H1 (cell line): ENCODE data around the gene RNF39. TPM values are rescaled to one million over a fixed set of nuclear protein-coding genes. Genes with fewer than 3 reads are reported as not detected.

Source experiments
- CTCF ChIA-PET: fragments of 300-600 bp; sonication (Branson Sonifier 250); formaldehyde crosslinking; loops from one replicate; lab custom pipeline; 2021; ENCODE audit not compliant: partially characterized antibody; lab: Charles Lee
- POLR2A ChIA-PET: fragments of 300-600 bp; sonication (Branson Sonifier 250); formaldehyde crosslinking; loops from one replicate; lab custom pipeline; 2021; ENCODE audit warnings: inconsistent platforms; ENCODE audit not compliant: partially characterized antibody; lab: Charles Lee
- DNase-seq, 2 experiments: peaks; one replicate each; pipeline versions ENCODE4 v3.0.0 to v3.0.0-alpha.2; 2010 to 2022; ENCODE audit warnings: low spot score in 2 of 2, low read depth in 1 of 2, mixed read lengths in 1 of 2
- FAIRE-seq: peaks from 2 replicates; lab custom pipeline; 2011; peaks lifted over from hg19 to GRCh38; lab: Jason Lieb, UNC
- H2AFZ ChIP-seq: 2 replicates; pipeline ENCODE4 v1.8.1; 2012; ENCODE audit warnings: low read length, inconsistent platforms
- H2AK5ac ChIP-seq: 2 replicates; pipeline ENCODE4 v1.6.1; 2013; ENCODE audit warnings: low read depth, low read length
- H2BK120ac ChIP-seq: replicated peaks from 2 replicates; pipeline ENCODE3; 2013; ENCODE audit warnings: low read depth, low read length, inconsistent platforms
- H2BK12ac ChIP-seq: 2 replicates; pipeline ENCODE4 v1.6.1; 2013; ENCODE audit warnings: low read depth, low read length
- H2BK15ac ChIP-seq: 2 replicates; pipeline ENCODE4 v1.6.1; 2013; ENCODE audit warnings: low read length
- H2BK20ac ChIP-seq: 2 replicates; pipeline ENCODE4 v1.6.1; 2013; ENCODE audit warnings: low read length
- H2BK5ac ChIP-seq: 2 replicates; pipeline ENCODE4 v1.6.1; 2013; ENCODE audit warnings: low read depth, low read length
- H3K14ac ChIP-seq: 2 replicates; pipeline ENCODE4 v1.6.1; 2013; ENCODE audit warnings: inconsistent platforms; ENCODE audit not compliant: insufficient read length
- H3K18ac ChIP-seq: 2 replicates; pipeline ENCODE4 v1.6.1; 2013; ENCODE audit warnings: low read length; ENCODE audit errors: extremely low read depth
- H3K23ac ChIP-seq: 2 replicates; pipeline ENCODE4 v1.6.1; 2013; ENCODE audit warnings: inconsistent platforms; ENCODE audit not compliant: insufficient read length
- H3K23me2 ChIP-seq: 2 replicates; pipeline ENCODE4 v1.6.1; 2013; ENCODE audit warnings: low read depth, low read length
- H3K27ac ChIP-seq: 2 replicates; pipeline ENCODE4 v1.6.1; 2011; ENCODE audit warnings: low read depth, low read length, inconsistent platforms
- H3K27me3 ChIP-seq, 4 experiments: replicated peaks in 1 of 4; 1 replicate in 1 of 4; 2 replicates in 3 of 4; pipeline versions ENCODE4 v1.6.1 to v1.8.1; 2011 to 2013; ENCODE audit warnings: low read length in 3 of 4, mild to moderate bottlenecking in 3 of 4, inconsistent platforms in 2 of 4, mixed read lengths in 2 of 4, moderate library complexity in 1 of 4; ENCODE audit not compliant: control insufficient read depth in 3 of 4, insufficient read depth in 3 of 4; ENCODE audit errors: extremely low read depth in 1 of 4
- H3K36me3 ChIP-seq, 4 experiments: 2 replicates each; pipeline versions ENCODE4 v1.6.1 to v1.8.1; 2011 to 2013; ENCODE audit warnings: mild to moderate bottlenecking in 4 of 4, low read length in 3 of 4, moderate library complexity in 2 of 4, control low read depth in 1 of 4, inconsistent platforms in 1 of 4; ENCODE audit not compliant: insufficient read depth in 4 of 4, control insufficient read depth in 2 of 4
- H3K4ac ChIP-seq: replicated peaks from 2 replicates; pipeline ENCODE3; 2013; ENCODE audit warnings: low read length, low read depth, mixed read lengths, inconsistent platforms; ENCODE audit not compliant: insufficient read length
- H3K4me1 ChIP-seq, 4 experiments: replicated peaks in 1 of 4; 1 replicate in 1 of 4; 2 replicates in 3 of 4; pipeline versions ENCODE4 v1.6.1 to v1.8.1; 2011 to 2013; ENCODE audit warnings: low read length in 3 of 4, inconsistent platforms in 2 of 4, mixed read lengths in 1 of 4; ENCODE audit not compliant: insufficient read depth in 4 of 4, control insufficient read depth in 3 of 4
- H3K4me2 ChIP-seq, 2 experiments: 2 replicates each; pipeline versions ENCODE4 v1.6.1 to v1.8.1; 2011 to 2013; ENCODE audit warnings: low read depth in 2 of 2, low read length in 2 of 2, control low read depth in 1 of 2, inconsistent platforms in 1 of 2, mild to moderate bottlenecking in 1 of 2; ENCODE audit not compliant: insufficient read depth in 1 of 2
- H3K4me3 ChIP-seq, 4 experiments: fragments of 200-600, 300-600 bp in 1 of 4; sonication (generic), shearing (Covaris generic), sonication (Bioruptor Twin) in 1 of 4; 2 replicates each; pipeline versions ENCODE4 v1.5.1 to v1.8.1; 2011 to 2016; ENCODE audit warnings: low read length in 4 of 4, low read depth in 3 of 4, control low read depth in 2 of 4, inconsistent platforms in 2 of 4, mild to moderate bottlenecking in 2 of 4, mixed read lengths in 1 of 4, moderate library complexity in 1 of 4; ENCODE audit not compliant: insufficient read depth in 2 of 4; ENCODE audit errors: extremely low read depth in 1 of 4
- H3K56ac ChIP-seq: replicated peaks from 2 replicates; pipeline ENCODE3; 2013; ENCODE audit warnings: low read depth, mild to moderate bottlenecking, mixed read lengths, low read length, inconsistent platforms; ENCODE audit not compliant: insufficient read length
- H3K79me1 ChIP-seq: 2 replicates; pipeline ENCODE4 v1.6.1; 2013; ENCODE audit warnings: low read depth, low read length, control low read depth
- H3K79me2 ChIP-seq, 2 experiments: 2 replicates each; pipeline versions ENCODE4 v1.6.1 to v1.8.1; 2012 to 2013; ENCODE audit warnings: low read length in 2 of 2, mild to moderate bottlenecking in 2 of 2, inconsistent platforms in 1 of 2; ENCODE audit not compliant: insufficient read depth in 2 of 2, control insufficient read depth in 1 of 2
- H3K9ac ChIP-seq, 4 experiments: replicated peaks in 1 of 4; 1 replicate in 1 of 4; 2 replicates in 3 of 4; pipeline versions ENCODE4 v1.6.1 to v1.8.1; 2011 to 2013; ENCODE audit warnings: low read depth in 3 of 4, low read length in 3 of 4, control low read depth in 2 of 4, mild to moderate bottlenecking in 2 of 4, moderate library complexity in 2 of 4, inconsistent platforms in 1 of 4; ENCODE audit errors: extremely low read depth in 1 of 4
- H3K9me3 ChIP-seq, 2 experiments: 2 replicates each; pipeline versions ENCODE4 v1.6.1 to v1.8.1; 2012 to 2013; ENCODE audit warnings: mild to moderate bottlenecking in 2 of 2, moderate library complexity in 2 of 2, control low read depth in 1 of 2, inconsistent platforms in 1 of 2, low read depth in 1 of 2, low read length in 1 of 2, mixed read lengths in 1 of 2; ENCODE audit not compliant: insufficient read depth in 2 of 2
- H4K20me1 ChIP-seq, 2 experiments: replicated peaks in 1 of 2; 2 replicates each; pipeline versions ENCODE3 to v1.8.1; 2011 to 2013; ENCODE audit warnings: inconsistent platforms in 2 of 2, low read length in 2 of 2, mild to moderate bottlenecking in 1 of 2; ENCODE audit not compliant: insufficient read depth in 2 of 2, control insufficient read depth in 1 of 2
- H4K5ac ChIP-seq: 2 replicates; pipeline ENCODE4 v1.6.1; 2013; ENCODE audit warnings: low read length, low read depth, mixed read lengths, inconsistent platforms; ENCODE audit not compliant: insufficient read length
- H4K8ac ChIP-seq: 2 replicates; pipeline ENCODE4 v1.8.0; 2013; ENCODE audit warnings: mild to moderate bottlenecking, moderate library complexity, low read length, inconsistent platforms; ENCODE audit not compliant: insufficient read depth; ENCODE audit errors: extremely low read depth
- H4K91ac ChIP-seq: replicated peaks from 2 replicates; pipeline ENCODE3; 2013; ENCODE audit warnings: low read length, mixed read lengths, inconsistent platforms; ENCODE audit not compliant: insufficient read length
- EP300 ChIP-seq, 2 experiments: IDR thresholded peaks; 1 replicate in 1 of 2; 2 replicates in 1 of 2; pipeline ENCODE4 v1.6.1; 2011 to 2012; ENCODE audit warnings: low read depth in 2 of 2, low read length in 2 of 2, mild to moderate bottlenecking in 2 of 2, borderline replicate concordance in 1 of 2, inconsistent platforms in 1 of 2, moderate library complexity in 1 of 2
- JUN ChIP-seq: IDR thresholded peaks from 2 replicates; pipeline ENCODE4 v1.6.1; 2011; ENCODE audit warnings: low read depth, mild to moderate bottlenecking, improper control_type of control experiment, low read length
- KDM1A ChIP-seq: fragments of 200-600, 300-600 bp; sonication (generic); IDR thresholded peaks from 2 replicates; pipeline ENCODE4 v1.7.1; 2016; ENCODE audit warnings: mild to moderate bottlenecking, low read length, borderline replicate concordance
- POLR2A ChIP-seq, 2 experiments: IDR thresholded peaks; 1 replicate in 1 of 2; 2 replicates in 1 of 2; pipeline ENCODE4 v1.6.1; 2011; ENCODE audit warnings: low read depth in 2 of 2, low read length in 2 of 2, mild to moderate bottlenecking in 2 of 2; ENCODE audit errors: control extremely low read depth in 1 of 2
- RBBP5 ChIP-seq: IDR thresholded peaks from 2 replicates; pipeline ENCODE4 v1.7.1; 2012; ENCODE audit warnings: low read depth, mild to moderate bottlenecking, inconsistent platforms, low read length, moderate library complexity, borderline replicate concordance
- RXRA ChIP-seq: IDR thresholded peaks from 2 replicates; pipeline ENCODE4 v1.6.1; 2011; ENCODE audit warnings: low read depth, mild to moderate bottlenecking, low read length, moderate library complexity; ENCODE audit not compliant: insufficient read depth
- SIRT6 ChIP-seq: IDR thresholded peaks from one replicate; pipeline ENCODE4 v1.7.1; 2012; ENCODE audit warnings: low read length, inconsistent platforms
- TBP ChIP-seq: IDR thresholded peaks from 2 replicates; pipeline ENCODE4 v1.6.1; 2011; ENCODE audit warnings: low read depth, low read length, improper control_type of control experiment
- WGBS, 2 experiments: shearing (Covaris generic) in 1 of 2; methylation state at CpG; one replicate each; pipeline versions ENCODE4 v1.1.6 to v1.1.7; 2013 to 2015; ENCODE audit warnings: low lambda C conversion rate in 2 of 2, mixed read lengths in 2 of 2, inconsistent platforms in 1 of 2, low coverage in 1 of 2, missing lambda C conversion rate in 1 of 2; ENCODE audit not compliant: insufficient replicate concordance in 2 of 2, insufficient coverage in 1 of 2, insufficient read length in 1 of 2; ENCODE audit errors: extremely low coverage in 1 of 2, missing lambda C conversion rate in 1 of 2; 5-methylcytosine and 5-hydroxymethylcytosine counted together
- polyA plus RNA-seq, 7 experiments: library from polyadenylated mRNA; depleted of rRNA in 3 of 7; stranded (reverse) in 5 of 7; unstranded in 2 of 7; fragments of >200 nt in 5 of 7; fragments of 200-250 nt in 2 of 7; gene quantifications; 1 replicate in 5 of 7; 2 replicates in 1 of 7; 4 replicates in 1 of 7; pipeline versions ENCODE4 v1.2.1 to v1.2.3, GENCODE V29; 2011 to 2013; ENCODE audit warnings: missing spikeins in 2 of 7, mixed read lengths in 2 of 7
- total RNA-seq: library from RNA; stranded (reverse); fragmentation: NEBNext Ultra II Directional; extraction: Animal tissue kit (Norgen Biotek cat#: 25700); gene quantifications from 2 replicates; pipeline ENCODE4 v1.2.1, GENCODE V29; 2021
- TF ChIP-seq, protein P1 (sequence below), 3 experiments: IDR thresholded peaks; 1 replicate in 2 of 3; 2 replicates in 1 of 3; pipeline versions ENCODE4 v1.5.1 to v1.6.1; 2011; ENCODE audit warnings: low read length in 3 of 3, mild to moderate bottlenecking in 3 of 3, inconsistent platforms in 2 of 3, low read depth in 1 of 3, moderate library complexity in 1 of 3; ENCODE audit not compliant: insufficient read depth in 1 of 3; ENCODE audit errors: control extremely low read depth in 1 of 3

Gene RNF39
- total and polyA plus RNA-seq, 2 of the 8 experiments (the other 6 are each of a cell fraction or from before 2014, with no cell fraction given) = 1.4 to 2.3 TPM

GRCh38 chr6:30073489-30074235 lies 1.9 kb downstream of the RNF39 start:
- H4K8ac ChIP-seq = no peak overlapping the region
- no peak overlapping the region for H2BK5ac ChIP-seq
- H3K23me2 ChIP-seq = peaks cover 23% of the 10 kb centered on the region
- peak overlapping the region; percentile 51; the same call in 1 of the 2 replicates for H3K18ac ChIP-seq
- ChIA-PET POLR2A (interaction anchor here (1.0 to 1.5 kb wide), 4 partner anchors 13 to 30 kb away, joined by 3 to 14 read pairs (median 3); partner anchors contain the start of gene POLR1H), CTCF (interaction anchor here (0.8 to 3.3 kb wide), 9 partner anchors 13 to 225 kb away, joined by 3 to 14 read pairs (median 5); no protein-coding TSS in a partner anchor)
- no peak overlapping the region for H2AK5ac ChIP-seq
- no peak overlapping the region for H3K27ac ChIP-seq
- peaks cover 10 to 30% (median 14%) of the 10 kb centered on the region in 4 experiments; a peak in 6 of 7 replicates for H3K4me1 ChIP-seq
- DNase-seq (no peak), FAIRE-seq (no peak)
- H3K4me2 ChIP-seq = peak overlapping the region; percentile 80 to 98
- no peak overlapping the region for H2BK120ac ChIP-seq
- no peaks in the 10 kb centered on the region for H4K20me1 ChIP-seq
- H3K4ac ChIP-seq = no peak overlapping the region
- H2BK20ac ChIP-seq = 0 out of 2 replicates have a peak overlapping the region, but pooled peaks have one; percentile 72
- H3K79me1 ChIP-seq = no peaks in the 10 kb centered on the region
- no peak overlapping the region for H4K5ac ChIP-seq
- H2BK15ac ChIP-seq = peak overlapping the region; percentile 72; the same call in 1 of the 2 replicates
- H3K36me3 ChIP-seq = no peaks in the 10 kb centered on the region
- H2BK12ac ChIP-seq = 0 out of 2 replicates have a peak overlapping the region, but pooled peaks have one; percentile 27
- no peaks in the 10 kb centered on the region for H3K79me2 ChIP-seq
- no peak overlapping the region for H3K23ac ChIP-seq
- H3K14ac ChIP-seq = no peak overlapping the region
- 35% methylated on average over 7 of the region's 7 CpGs; no CpG with 5 or more reads in 1 of the 2 experiments for whole genome bisulfite sequencing, 2 experiments
- H3K27me3 ChIP-seq = peaks cover 41 to 67% (median 61%) of the 10 kb centered on the region in 4 experiments
- no peak overlapping the region for H4K91ac ChIP-seq
- H3K4me3 ChIP-seq = peak overlapping the region; percentile 52 to 82 (median 72); a peak in 7 of 8 replicates
- H3K9me3 ChIP-seq = no peaks in the 10 kb centered on the region
- no peak overlapping the region; the same call in 1 of the 2 replicates for H2AFZ ChIP-seq
- no peak overlapping the region for H3K9ac ChIP-seq
- H3K56ac ChIP-seq = no peak overlapping the region
- TF ChIP-seq TBP = no peak
- no peak for TF ChIP-seq SIRT6
- TF ChIP-seq KDM1A = no peak
- TF ChIP-seq RXRA = no peak
- no peak for TF ChIP-seq RBBP5
- TF ChIP-seq JUN = no peak
- TF ChIP-seq POLR2A (IDR thresholded peaks at IDR 0.05; ENCODE audit: control extremely low read depth in 1 of 2, low read depth in 2 of 2, low read length in 2 of 2) = no peak
- no peak for TF ChIP-seq EP300 (IDR thresholded peaks at IDR 0.05; ENCODE audit: borderline replicate concordance in 1 of 2, low read depth in 2 of 2, low read length in 2 of 2)
- TF ChIP-seq, protein P1, sequence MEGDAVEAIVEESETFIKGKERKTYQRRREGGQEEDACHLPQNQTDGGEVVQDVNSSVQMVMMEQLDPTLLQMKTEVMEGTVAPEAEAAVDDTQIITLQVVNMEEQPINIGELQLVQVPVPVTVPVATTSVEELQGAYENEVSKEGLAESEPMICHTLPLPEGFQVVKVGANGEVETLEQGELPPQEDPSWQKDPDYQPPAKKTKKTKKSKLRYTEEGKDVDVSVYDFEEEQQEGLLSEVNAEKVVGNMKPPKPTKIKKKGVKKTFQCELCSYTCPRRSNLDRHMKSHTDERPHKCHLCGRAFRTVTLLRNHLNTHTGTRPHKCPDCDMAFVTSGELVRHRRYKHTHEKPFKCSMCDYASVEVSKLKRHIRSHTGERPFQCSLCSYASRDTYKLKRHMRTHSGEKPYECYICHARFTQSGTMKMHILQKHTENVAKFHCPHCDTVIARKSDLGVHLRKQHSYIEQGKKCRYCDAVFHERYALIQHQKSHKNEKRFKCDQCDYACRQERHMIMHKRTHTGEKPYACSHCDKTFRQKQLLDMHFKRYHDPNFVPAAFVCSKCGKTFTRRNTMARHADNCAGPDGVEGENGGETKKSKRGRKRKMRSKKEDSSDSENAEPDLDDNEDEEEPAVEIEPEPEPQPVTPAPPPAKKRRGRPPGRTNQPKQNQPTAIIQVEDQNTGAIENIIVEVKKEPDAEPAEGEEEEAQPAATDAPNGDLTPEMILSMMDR (IDR thresholded peaks at IDR 0.05; ENCODE audit: control extremely low read depth in 1 of 3, insufficient read depth in 1 of 3, low read depth in 1 of 3, low read length in 3 of 3) = no peak
